ENCODE measurements around the gene DUSP8. TPM values are rescaled to one million over a fixed set of nuclear protein-coding genes. Genes with fewer than 3 reads are reported as not detected.
A peak's percentile ranks its signal among the peaks of the same experiment; 100 is the strongest.

Gene DUSP8
- total and polyA plus RNA-seq, 11 donors, result 9.8 to 29.9 (median 16.5) TPM

DNA sequence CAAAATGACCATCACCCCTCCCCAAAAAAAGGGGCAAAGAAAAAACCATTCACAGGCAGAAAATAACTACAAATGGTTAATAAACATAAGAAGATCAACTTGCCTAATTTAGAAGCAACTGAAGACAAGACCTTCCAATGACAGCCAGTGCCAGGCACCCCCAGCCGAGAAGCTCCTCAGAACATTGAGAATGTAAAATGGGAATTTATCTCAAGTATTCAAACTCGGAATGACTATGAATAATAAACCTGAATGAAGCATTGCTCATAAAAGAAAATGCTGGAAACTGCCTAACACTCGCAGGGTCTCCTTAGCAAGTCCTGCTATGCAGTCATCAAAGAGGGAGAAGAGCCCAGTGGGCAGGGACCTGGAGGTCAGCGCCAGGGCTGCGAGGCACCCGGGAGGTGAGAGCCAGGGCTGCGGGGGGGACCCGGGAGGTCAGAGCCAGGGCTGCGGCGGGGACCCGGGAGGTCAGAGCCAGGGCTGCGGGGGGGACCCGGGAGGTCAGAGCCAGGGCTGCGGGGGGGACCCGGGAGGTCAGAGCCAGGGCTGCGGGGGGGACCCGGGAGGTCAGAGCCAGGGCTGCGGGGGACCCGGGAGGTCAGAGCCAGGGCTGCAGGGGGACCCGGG lies 62.3 kb downstream of the DUSP8 start:
- Histone ChIP-seq H3K4me1 (peaks cover 25 to 77% (median 60%) of the 10 kb centered on the region in 12 donors), H3K27ac (no peak overlapping the region), H3K9me3 (no peaks in the 10 kb centered on the region), H3K4me3 (no peak overlapping the region), H3K36me3 (peaks cover 0 to 7% (median 0%) of the 10 kb centered on the region in 9 donors), H3K27me3 (no peaks in the 10 kb centered on the region)
- TF ChIP-seq, protein P1, sequence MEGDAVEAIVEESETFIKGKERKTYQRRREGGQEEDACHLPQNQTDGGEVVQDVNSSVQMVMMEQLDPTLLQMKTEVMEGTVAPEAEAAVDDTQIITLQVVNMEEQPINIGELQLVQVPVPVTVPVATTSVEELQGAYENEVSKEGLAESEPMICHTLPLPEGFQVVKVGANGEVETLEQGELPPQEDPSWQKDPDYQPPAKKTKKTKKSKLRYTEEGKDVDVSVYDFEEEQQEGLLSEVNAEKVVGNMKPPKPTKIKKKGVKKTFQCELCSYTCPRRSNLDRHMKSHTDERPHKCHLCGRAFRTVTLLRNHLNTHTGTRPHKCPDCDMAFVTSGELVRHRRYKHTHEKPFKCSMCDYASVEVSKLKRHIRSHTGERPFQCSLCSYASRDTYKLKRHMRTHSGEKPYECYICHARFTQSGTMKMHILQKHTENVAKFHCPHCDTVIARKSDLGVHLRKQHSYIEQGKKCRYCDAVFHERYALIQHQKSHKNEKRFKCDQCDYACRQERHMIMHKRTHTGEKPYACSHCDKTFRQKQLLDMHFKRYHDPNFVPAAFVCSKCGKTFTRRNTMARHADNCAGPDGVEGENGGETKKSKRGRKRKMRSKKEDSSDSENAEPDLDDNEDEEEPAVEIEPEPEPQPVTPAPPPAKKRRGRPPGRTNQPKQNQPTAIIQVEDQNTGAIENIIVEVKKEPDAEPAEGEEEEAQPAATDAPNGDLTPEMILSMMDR (IDR thresholded peaks at IDR 0.05), result no peak
- no peak for TF ChIP-seq POLR2A (IDR thresholded peaks at IDR 0.05)
- whole genome bisulfite sequencing, 4 donors, result 72 to 83% (median 80%) methylated on average over 12 to 20 of the region's 20 CpGs
- intact Hi-C loops (cut with DNase I), result loop anchor here in 8 of 10 donors (2.0 to 10.0 kb wide), 7 partner anchors 32 to 245 kb away; partner anchors contain the start of genes TOLLIP (in 2 of the 8) and BRSK2 (in 1 of the 8)
- ATAC-seq (no peak), DNase-seq (peak in 1 of 5 donors; percentile 25)

DNA sequence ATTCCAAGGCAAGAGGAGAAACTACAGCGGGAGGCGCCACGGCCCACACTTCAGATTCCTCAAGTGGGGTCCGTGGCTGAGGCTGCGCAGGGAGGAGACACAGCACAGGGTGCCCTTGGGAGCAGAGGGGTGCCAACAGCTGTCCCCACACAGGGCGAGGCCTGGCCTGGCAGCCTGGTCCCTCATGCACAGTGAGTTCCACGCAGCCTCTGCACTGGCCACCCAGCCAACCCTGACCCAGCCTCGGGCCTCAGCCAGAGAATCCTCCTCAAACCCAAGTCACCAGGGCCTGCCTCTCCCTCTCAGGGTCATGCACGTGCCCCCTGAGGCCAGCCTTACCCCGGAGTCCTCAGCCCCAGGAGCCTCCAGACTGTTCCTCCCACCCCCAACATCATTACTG lies 63.1 kb downstream of the DUSP8 start:
- Histone ChIP-seq H3K27ac (no peak overlapping the region), H3K36me3 (peaks cover 0 to 7% (median 0%) of the 10 kb centered on the region in 9 donors), H3K4me1 (peaks cover 21 to 77% (median 60%) of the 10 kb centered on the region in 12 donors), H3K9me3 (no peaks in the 10 kb centered on the region), H3K27me3 (no peaks in the 10 kb centered on the region), H3K4me3 (no peak overlapping the region)
- intact Hi-C loops (cut with DNase I), result no loop called here
- ATAC-seq (no peak), DNase-seq (peak in 1 of 5 donors; percentile 51)
- TF ChIP-seq, protein P1 (IDR thresholded peaks at IDR 0.05), result no peak
- no peak for TF ChIP-seq POLR2A (IDR thresholded peaks at IDR 0.05)
- WGBS, 4 donors, result 77 to 86% (median 83%) methylated on average over 9 to 10 of the region's 10 CpGs

DNA sequence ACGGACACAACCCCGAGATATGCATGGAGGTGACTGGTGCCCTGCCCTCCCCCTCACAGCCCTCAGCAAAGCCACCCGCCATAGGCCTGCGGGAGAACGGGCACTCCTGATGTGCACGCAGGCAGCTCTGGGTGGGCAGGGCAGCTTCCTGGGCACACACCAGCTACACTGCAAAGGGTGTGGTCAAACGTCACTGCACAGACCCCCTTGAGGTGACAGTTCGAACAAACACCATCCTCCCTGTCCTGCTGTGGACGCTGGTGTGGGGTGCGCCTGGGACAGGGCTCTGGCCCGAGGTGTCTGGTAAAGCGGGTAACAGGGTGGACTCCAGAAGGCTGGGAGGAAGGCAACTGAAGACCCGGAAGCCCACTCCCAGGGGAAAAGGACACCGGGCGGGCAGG lies 63.6 kb downstream of the DUSP8 start:
- WGBS, 4 donors, result 57 to 72% (median 65%) methylated on average over 10 to 15 of the region's 15 CpGs
- peaks cover 23 to 77% (median 60%) of the 10 kb centered on the region in 12 donors for H3K4me1 ChIP-seq

More for the DNA sequence above, 63.6 kb downstream of the DUSP8 start:
- DNase-seq (peak in 1 of 5 donors; percentile 59), ATAC-seq (no peak)
- Histone ChIP-seq H3K4me3 (no peak overlapping the region), H3K9me3 (no peaks in the 10 kb centered on the region), H3K27ac (no peak overlapping the region), H3K27me3 (no peaks in the 10 kb centered on the region), H3K36me3 (peaks cover 0 to 7% (median 0%) of the 10 kb centered on the region in 9 donors)
- intact Hi-C loops (cut with DNase I), result no loop called here
- TF ChIP-seq, protein P1 (IDR thresholded peaks at IDR 0.05), result no peak
- no peak for TF ChIP-seq POLR2A (IDR thresholded peaks at IDR 0.05)
